RPMI8226 (cell line): ENCODE data around the gene RUNX3.

Source experiments
- DNase-seq: peaks from one replicate; pipeline ENCODE4 v3.0.0-alpha.2; 2015

The RUNX3 gene

GRCh38 chr1:24859063-24860010, 70.7 kb downstream of the RUNX3 start:
- DNase-seq: no peak

GRCh38 chr1:24858277-24858676, 71.8 kb downstream of the RUNX3 start:
- no peak for DNase-seq

GRCh38 chr1:24857507-24858133, 72.5 kb downstream of the RUNX3 start:
- DNase-seq: no peak

- no peak for DNase-seq
These were observed 73.1 kb downstream of the RUNX3 start for GRCh38 chr1:24856787-24857506.

- no peak for DNase-seq
These were observed 74.6 kb downstream of the RUNX3 start for GRCh38 chr1:24855474-24855873.

GRCh38 chr1:24853649-24854048, 76.4 kb downstream of the RUNX3 start:
- no peak for DNase-seq

GRCh38 chr1:24850328-24850920, 79.7 kb downstream of the RUNX3 start:
- DNase-seq: no peak

GRCh38 chr1:24849672-24850295, 80.3 kb downstream of the RUNX3 start:
- peak; percentile 48 for DNase-seq
